Measurements from ENCODE around the gene PRDX5. TPM values are rescaled to one million over a fixed set of nuclear protein-coding genes. Genes with fewer than 3 reads are reported as not detected.

PRDX5 gene
- total RNA-seq, 1 experiment from 2014 or later, result 228 TPM

- Histone ChIP-seq H3K79me2 (ENCODE audit: insufficient read depth, low read length) (peaks cover 4% of the 10 kb centered on the region; the same call in 1 of the 2 replicates), H3K4ac (ENCODE audit: low read depth, low read length) (no peak overlapping the region), H3K23me2 (ENCODE audit: insufficient read length, low read depth, low read length, poor library complexity, severe bottlenecking) (peaks cover 3% of the 10 kb centered on the region), H3K27ac (ENCODE audit: insufficient read length, low read depth, low read length) (no peak overlapping the region), H3K18ac (ENCODE audit: insufficient read length, low read depth, low read length) (no peak overlapping the region), H2AFZ (ENCODE audit: low read length) (no peak overlapping the region), H4K8ac (replicated peaks; ENCODE audit: insufficient read length, low read depth, low read length) (no peak overlapping the region), H4K5ac (ENCODE audit: insufficient read length, low read depth, low read length) (no peak overlapping the region), H3K27me3 (ENCODE audit: insufficient read depth, low read length) (no peaks in the 10 kb centered on the region), H2BK120ac (ENCODE audit: low read depth, low read length, poor library complexity, severe bottlenecking) (no peak overlapping the region), H3K4me2 (ENCODE audit: insufficient read depth, insufficient read length, low read length) (no peak overlapping the region), H4K91ac (ENCODE audit: insufficient read length, low read depth, low read length) (no peak overlapping the region), H2AK5ac (ENCODE audit: insufficient read length, low read length) (no peak overlapping the region), H2BK15ac (ENCODE audit: low read depth, low read length) (no peak overlapping the region), H3K14ac (ENCODE audit: insufficient read depth, low read length) (no peak overlapping the region), H3K23ac (ENCODE audit: insufficient read length, low read depth, low read length) (no peak overlapping the region), H2BK12ac (ENCODE audit: insufficient read length, low read depth, low read length) (no peak overlapping the region), H3K56ac (ENCODE audit: insufficient read length, low read depth, low read length) (no peak overlapping the region), H3K4me1 (ENCODE audit: insufficient read depth, low read length) (no peaks in the 10 kb centered on the region), H3K79me1 (ENCODE audit: insufficient read depth, low read depth, low read length, poor library complexity, severe bottlenecking) (no peaks in the 10 kb centered on the region), H3T11ph (ENCODE audit: low read length) (no peak overlapping the region), H3K9ac (ENCODE audit: extremely low read depth, insufficient read length, low read length) (no peak overlapping the region), H3K9me3 (ENCODE audit: control insufficient read depth, low read depth, low read length) (no peaks in the 10 kb centered on the region), H2BK20ac (ENCODE audit: low read depth, low read length, poor library complexity, severe bottlenecking) (no peak overlapping the region), H4K20me1 (ENCODE audit: control insufficient read depth, insufficient read depth, insufficient read length) (no peaks in the 10 kb centered on the region), H2BK5ac (ENCODE audit: insufficient read length, low read length) (no peak overlapping the region)
- WGBS (ENCODE audit: extremely low coverage, insufficient read length, low lambda C conversion rate), result no CpG with 5 or more reads among the region's 19 CpGs
- no peak for DNase-seq
- H3K4me1 Mint-ChIP-seq, result peaks cover 11 to 13% of the 10 kb centered on the region in 2 experiments
- H3K27me3 Mint-ChIP-seq (ENCODE audit: low read depth), result no peaks in the 10 kb centered on the region
- peak overlapping the region in 2 of 3 experiments; percentile 76 to 95; a peak in 5 of 7 replicates for H3K27ac Mint-ChIP-seq
- H3K36me3 Mint-ChIP-seq (ENCODE audit: insufficient read depth in 1 of 3, low read depth in 3 of 3), result peaks cover 18 to 41% (median 20%) of the 10 kb centered on the region in 3 experiments; a peak in 6 of 7 replicates
- peak overlapping the region in 1 of 2 experiments; percentile 29; a peak in 2 of 5 replicates for H3K4me3 Mint-ChIP-seq
- TF ChIP-seq CTCF (conservative IDR thresholded peaks at IDR 0.05), result peak; percentile 49
- no peaks in the 10 kb centered on the region for H3K9me3 Mint-ChIP-seq
These were observed 3.6 kb upstream of the PRDX5 start for GRCh38 chr11:64314146-64314804.
